Esophagus muscularis mucosa (tissue), 4 donors: Measurements from ENCODE around the gene KIAA1614.

ENCODE experiments used
- EP300 ChIP-seq: sonication (generic); formaldehyde crosslinking; IDR thresholded peaks from one replicate; pipeline ENCODE4 v1.6.1; 2017; ENCODE audit warnings: antibody characterized with exemption
- POLR2A ChIP-seq: fragments of 450-650 bp; IDR thresholded peaks from one replicate; pipeline ENCODE4 v1.6.1; 2017; ENCODE audit warnings: antibody characterized with exemption, moderate library complexity, mild to moderate bottlenecking, low read depth
- POLR2AphosphoS5 ChIP-seq, 2 donors: sonication (generic); formaldehyde crosslinking; IDR thresholded peaks; one replicate each; pipeline ENCODE4 v1.6.1; 2017; ENCODE audit warnings: antibody characterized with exemption in 2 of 2
- TF ChIP-seq, protein P1 (sequence below), 3 experiments: fragments of 200-600 bp in 2 of 3; fragments of 450-650 bp in 1 of 3; sonication (generic) in 2 of 3; IDR thresholded peaks; one replicate each; pipeline ENCODE4 v1.5.1; 2017 to 2019; ENCODE audit warnings: antibody characterized with exemption in 3 of 3, mild to moderate bottlenecking in 2 of 3, moderate library complexity in 1 of 3

DNA sequence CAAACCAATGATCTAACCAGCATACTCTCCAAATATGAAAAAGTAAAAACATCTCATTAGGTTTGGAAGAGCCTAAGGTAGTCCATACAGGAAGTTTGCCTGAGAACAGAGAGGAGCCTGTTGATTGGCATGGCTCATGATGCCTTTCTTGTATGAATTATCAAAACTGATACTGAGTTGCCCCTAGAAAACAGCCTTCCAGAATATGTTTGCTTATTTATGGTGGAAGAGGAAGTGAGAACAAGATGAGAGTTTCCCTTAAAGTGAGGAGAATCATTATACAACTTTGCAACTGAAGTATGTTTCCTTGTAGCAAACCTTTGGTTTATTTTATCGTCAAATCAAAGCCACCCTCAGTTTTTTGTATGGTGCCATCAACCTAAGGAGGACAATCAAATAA is 23.8 kb upstream of the KIAA1614 start:
- TF ChIP-seq, protein P1, sequence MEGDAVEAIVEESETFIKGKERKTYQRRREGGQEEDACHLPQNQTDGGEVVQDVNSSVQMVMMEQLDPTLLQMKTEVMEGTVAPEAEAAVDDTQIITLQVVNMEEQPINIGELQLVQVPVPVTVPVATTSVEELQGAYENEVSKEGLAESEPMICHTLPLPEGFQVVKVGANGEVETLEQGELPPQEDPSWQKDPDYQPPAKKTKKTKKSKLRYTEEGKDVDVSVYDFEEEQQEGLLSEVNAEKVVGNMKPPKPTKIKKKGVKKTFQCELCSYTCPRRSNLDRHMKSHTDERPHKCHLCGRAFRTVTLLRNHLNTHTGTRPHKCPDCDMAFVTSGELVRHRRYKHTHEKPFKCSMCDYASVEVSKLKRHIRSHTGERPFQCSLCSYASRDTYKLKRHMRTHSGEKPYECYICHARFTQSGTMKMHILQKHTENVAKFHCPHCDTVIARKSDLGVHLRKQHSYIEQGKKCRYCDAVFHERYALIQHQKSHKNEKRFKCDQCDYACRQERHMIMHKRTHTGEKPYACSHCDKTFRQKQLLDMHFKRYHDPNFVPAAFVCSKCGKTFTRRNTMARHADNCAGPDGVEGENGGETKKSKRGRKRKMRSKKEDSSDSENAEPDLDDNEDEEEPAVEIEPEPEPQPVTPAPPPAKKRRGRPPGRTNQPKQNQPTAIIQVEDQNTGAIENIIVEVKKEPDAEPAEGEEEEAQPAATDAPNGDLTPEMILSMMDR (IDR thresholded peaks at IDR 0.05) = no peak
- TF ChIP-seq POLR2A (no peak), POLR2AphosphoS5 (IDR thresholded peaks at IDR 0.05) (no peak), EP300 (no peak)
